Stimulated activated CD4-positive, alpha-beta T cell treated with anti-CD3 and anti-CD28 coated beads, Interleukin-1b, Interleukin-23, amount 100 ng/mL, for 48 hours (primary cell): ENCODE measurements around the gene CPXM2.

Experiments used
- DNase-seq: peaks from one replicate; pipeline ENCODE4 v3.0.0-alpha.2; 2020

Gene CPXM2

DNA sequence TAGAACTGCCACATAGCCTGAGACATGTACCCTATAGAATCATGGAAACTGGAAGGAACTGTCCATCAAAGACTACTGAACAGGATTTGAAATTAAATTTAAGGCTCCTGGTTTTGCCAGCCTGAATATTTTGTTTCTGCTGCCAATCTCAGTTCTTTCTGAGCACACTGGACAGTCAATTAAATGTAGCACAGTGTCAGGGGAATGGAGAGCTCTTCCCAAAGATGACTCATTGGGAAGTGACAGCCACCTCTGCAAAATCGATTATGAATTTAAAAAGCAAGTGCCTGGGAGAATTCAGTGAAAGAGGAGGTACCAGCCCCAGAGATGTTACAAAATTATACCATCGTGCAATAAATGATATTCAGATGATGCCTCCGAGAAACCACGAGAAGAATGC, 47.8 kb downstream of the CPXM2 start:
- no peak for DNase-seq

DNA sequence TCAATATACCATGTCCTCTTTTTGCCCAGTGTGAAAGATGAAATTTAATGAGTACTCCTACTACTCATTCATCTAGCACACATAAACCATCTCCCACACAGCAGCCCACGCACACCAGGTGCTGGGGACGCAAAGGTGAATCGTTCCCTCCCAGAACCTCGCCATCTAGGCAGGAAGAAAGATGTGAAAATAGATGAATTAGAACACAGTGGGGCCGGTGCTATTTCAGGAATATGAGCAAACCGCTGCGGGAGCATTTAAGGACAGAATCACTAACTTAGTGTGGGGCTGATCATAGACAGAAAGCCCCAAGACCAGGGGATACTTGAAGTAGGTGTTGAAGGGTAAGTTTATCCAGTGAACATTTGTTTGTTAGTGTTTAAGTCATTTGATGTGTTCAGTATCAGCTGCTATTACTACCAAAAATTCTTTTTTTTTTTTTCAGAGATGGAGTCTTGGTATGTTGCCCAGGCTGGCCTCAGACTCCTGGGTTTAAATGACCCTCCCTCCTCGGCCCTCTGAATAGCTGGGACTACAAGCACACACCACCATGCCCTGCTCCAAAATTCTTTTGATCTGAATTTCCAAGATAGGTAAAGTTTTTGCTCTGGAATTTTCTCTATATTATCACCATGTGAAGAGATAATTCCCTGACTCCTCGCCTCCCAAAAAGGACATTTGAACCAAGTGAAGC, 48.8 kb downstream of the CPXM2 start:
- DNase-seq: no peak

- DNase-seq: no peak
These were observed 50.0 kb downstream of the CPXM2 start for GRCh38 chr10:123841560-123841959.

GRCh38 chr10:123841115-123841514, 50.5 kb downstream of the CPXM2 start:
- no peak for DNase-seq

- DNase-seq: no peak
These were observed 50.9 kb downstream of the CPXM2 start for GRCh38 chr10:123840714-123841113.

- DNase-seq: no peak
These were observed 52.9 kb downstream of the CPXM2 start for GRCh38 chr10:123838596-123839310.

DNA sequence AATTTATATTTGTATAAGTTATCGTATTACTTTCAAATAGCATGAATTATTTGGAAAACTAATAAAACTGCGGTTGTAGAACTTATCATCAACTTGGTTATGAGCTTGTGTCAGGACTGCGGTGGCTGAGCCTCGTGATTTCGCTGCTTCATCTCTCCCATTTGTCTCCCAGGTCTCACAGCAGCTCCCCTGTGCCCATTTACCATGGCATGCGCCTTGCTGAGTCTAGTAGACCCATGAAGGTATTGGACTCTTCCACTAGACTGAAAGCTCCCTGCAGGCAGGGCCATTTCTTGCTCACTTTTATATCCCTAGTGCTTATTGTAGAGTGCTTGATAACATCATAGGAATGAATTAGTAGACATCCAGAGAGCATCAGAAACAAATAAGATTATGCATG, 53.9 kb downstream of the CPXM2 start:
- no peak for DNase-seq

- DNase-seq: no peak
These were observed 55.0 kb downstream of the CPXM2 start for GRCh38 chr10:123836418-123837145.

GRCh38 chr10:123835575-123835974, 56.0 kb downstream of the CPXM2 start:
- no peak for DNase-seq

GRCh38 chr10:123833170-123833850, 58.3 kb downstream of the CPXM2 start:
- DNase-seq: no peak

- DNase-seq: no peak
These were observed 60.3 kb downstream of the CPXM2 start for GRCh38 chr10:123831259-123831658.

DNA sequence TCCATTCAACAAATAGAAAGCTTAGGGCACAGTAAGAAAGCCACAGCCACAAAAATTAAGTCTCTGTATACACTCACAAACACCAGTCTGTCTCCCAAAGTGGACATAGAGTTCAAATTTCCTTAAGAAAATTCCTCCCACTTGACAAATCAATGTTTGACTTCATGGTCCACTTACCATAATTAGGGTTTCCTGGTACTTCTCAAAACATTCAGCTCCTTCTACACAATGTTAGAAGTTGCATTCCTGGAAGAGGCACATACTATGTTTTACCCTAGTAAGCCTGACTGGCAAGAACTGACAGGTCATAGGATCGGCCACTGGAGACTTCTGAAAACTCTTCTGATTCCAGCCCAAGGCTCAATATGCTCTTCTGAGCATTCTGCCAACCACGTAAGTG, 70.5 kb downstream of the CPXM2 start:
- no peak for DNase-seq

GRCh38 chr10:123809632-123810031, 82.0 kb downstream of the CPXM2 start:
- DNase-seq: no peak

GRCh38 chr10:123808906-123809305, 82.7 kb downstream of the CPXM2 start:
- no peak for DNase-seq

DNA sequence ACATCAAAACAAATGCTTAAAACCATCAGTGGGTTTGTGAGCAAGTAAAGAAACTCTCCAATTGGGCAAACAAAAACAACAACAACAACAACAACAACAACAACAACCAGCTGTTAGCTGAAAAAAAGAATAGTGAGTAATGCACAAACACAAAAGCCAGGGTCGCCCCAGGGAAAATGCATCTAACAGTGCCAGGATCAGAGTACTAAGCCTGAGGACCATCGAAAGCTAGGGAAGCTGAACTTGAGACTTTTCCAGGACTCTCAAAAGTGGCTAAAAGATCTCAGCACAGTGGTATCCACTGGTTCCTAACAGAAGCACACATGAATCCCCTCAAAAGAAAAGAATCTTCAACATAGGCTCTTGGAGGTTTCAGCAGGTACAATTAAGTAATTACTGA, 83.3 kb downstream of the CPXM2 start:
- no peak for DNase-seq

DNA sequence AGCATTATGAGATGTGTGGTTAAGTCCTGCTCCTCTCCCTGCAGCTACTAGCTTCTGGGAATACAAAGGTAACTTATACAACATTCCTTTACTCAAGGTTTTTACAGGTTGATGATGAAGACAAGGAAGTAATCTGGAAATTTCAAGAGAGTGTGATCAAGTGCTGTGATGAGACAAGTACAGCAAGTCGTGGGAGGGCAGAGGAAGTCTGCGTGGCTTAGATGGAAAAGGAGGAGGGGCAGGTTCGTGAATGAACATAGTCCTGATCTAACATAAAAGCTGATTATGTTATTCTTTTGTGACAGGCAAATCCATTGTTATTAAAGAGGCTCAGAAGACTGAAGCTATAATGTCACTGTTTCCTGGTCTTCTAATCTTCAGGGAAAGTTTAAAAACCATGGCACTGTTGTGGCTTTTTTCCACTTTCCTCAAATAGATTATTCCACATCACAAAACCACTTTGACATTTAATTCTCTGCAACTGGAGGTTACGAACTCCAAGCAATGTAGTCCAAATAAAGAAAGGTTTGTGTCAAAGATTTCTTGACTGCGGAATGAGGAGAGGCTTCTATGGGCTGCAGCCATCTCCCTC, 84.1 kb downstream of the CPXM2 start:
- DNase-seq: no peak

GRCh38 chr10:123804716-123805115, 86.9 kb downstream of the CPXM2 start:
- no peak for DNase-seq

DNA sequence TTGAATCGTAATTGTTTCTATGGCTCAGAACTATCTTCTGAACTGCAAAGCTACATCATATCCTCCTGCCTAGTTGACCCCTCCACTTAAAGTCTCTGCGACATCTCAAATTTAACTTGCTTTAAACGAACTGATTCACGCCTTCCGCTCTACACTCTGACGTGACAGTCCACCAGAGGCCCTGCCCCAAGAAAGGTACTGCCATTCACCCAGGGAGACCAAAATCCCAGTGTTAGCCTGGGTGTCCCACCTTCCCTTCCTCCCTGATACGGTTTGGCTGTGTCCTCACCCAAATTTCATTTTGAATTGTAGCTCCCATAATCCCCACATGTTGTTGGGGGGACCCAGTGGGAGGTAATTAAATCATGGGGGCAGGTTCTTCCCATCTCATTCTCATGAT, 90.8 kb downstream of the CPXM2 start:
- no peak for DNase-seq

DNA sequence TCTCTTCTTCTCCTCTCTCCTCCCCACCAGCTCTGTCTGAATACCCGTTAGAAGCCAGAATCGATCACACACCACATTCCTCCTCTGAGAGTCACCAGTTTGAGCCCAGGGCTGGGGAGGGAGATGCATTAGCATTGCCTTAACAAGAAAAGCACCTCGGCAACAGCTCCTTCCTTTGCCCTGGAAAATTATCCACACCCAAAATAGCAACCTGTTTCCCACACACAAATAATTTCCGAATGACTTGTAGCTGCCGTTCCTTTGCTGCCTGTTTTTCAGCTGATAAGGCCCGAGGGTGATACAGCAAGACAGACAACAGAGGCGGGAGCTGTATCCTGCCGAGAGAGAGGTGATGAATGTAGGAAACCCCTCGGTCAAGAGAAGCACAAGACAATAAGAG, 91.3 kb downstream of the CPXM2 start:
- no peak for DNase-seq

DNA sequence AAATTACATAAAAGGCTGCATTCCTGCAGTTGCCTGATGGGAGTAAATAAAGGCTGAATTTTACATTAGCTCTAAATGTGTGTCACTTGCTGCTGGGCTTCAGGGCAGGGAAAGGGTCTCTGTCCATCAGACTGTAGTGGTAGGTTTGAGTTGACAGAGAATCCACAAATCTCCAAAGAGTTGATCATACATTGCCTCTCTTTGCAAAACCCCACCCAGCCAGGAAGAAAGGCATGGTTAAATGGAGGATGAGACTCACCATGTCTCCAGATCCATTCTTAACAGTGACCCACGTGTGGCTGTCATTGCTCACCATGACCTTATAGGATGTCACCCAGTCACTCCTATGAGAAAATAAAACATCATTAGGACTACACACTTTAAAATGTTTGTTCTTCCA, 92.8 kb downstream of the CPXM2 start:
- no peak for DNase-seq

DNA sequence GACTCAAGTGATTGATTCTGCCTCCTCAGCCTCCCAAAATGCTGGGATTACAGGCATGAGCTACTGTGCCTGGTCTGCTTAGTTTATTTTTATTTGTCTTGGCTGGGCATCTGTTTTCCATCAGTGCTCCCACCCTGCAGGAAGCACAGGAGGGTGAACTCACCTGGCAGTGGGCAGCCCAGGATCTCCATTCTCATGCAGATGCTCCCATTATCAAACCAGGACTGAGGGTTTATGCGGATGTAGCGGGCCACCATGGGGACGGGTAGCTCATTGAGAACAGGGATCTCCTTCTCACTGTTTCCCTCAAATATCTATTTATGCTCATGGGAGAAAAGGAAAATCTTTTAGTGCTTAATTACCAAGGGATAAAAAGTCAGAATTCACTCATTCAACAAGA, 93.8 kb downstream of the CPXM2 start:
- no peak for DNase-seq

- no peak for DNase-seq
These were observed 94.9 kb downstream of the CPXM2 start for GRCh38 chr10:123796736-123797135.
